GM18909 (cell line): ENCODE data around the gene KRTAP4-8.
"Not testable (repeated sequence)": the region's sequence is repeated elsewhere in the genome, so short reads cannot be mapped to it uniquely, and the experiment has no call there.

Source experiments
- ATAC-seq: cut with Tn5 transposase; IDR thresholded peaks from one replicate; pipeline ENCODE4 v1.9.1; 2021; ENCODE audit warnings: mild to moderate bottlenecking; ENCODE audit not compliant: unreplicated experiment, poor library complexity

Gene KRTAP4-8

GRCh38 chr17:41098042-41098441 is at the start of gene KRTAP4-8:
TSS of gene KRTAP4-8 (minus strand) at chr17:41098142. CDS start at chr17:41098084, 58 bp downstream.
- ATAC-seq: no peak

GRCh38 chr17:41145261-41145660 is 47.3 kb upstream of the KRTAP4-8 start:
- ATAC-seq: no peak

GRCh38 chr17:41144846-41145245 is 46.9 kb upstream of the KRTAP4-8 start:
- no peak for ATAC-seq

GRCh38 chr17:41141361-41141760 is 43.4 kb upstream of the KRTAP4-8 start:
- no peak for ATAC-seq

- ATAC-seq: no peak
These were observed 42.6 kb upstream of the KRTAP4-8 start, which contains the start of gene KRTAP4-6 for GRCh38 chr17:41140360-41141131. TSS of gene KRTAP4-6 (minus strand) at chr17:41140544. CDS start at chr17:41140487, 57 bp downstream.

GRCh38 chr17:41139865-41140264 is 41.9 kb upstream of the KRTAP4-8 start:
- not testable (repeated sequence) for ATAC-seq

GRCh38 chr17:41133880-41134735 is 36.2 kb upstream of the KRTAP4-8 start:
- ATAC-seq: no peak

- ATAC-seq: no peak
These were observed 34.0 kb upstream of the KRTAP4-8 start for GRCh38 chr17:41131979-41132378.

GRCh38 chr17:41127371-41127770 is 29.4 kb upstream of the KRTAP4-8 start:
- ATAC-seq: no peak

- no peak for ATAC-seq
These were observed 28.5 kb upstream of the KRTAP4-8 start for GRCh38 chr17:41126412-41126811.

- ATAC-seq: no peak
These were observed 27.1 kb upstream of the KRTAP4-8 start for GRCh38 chr17:41125064-41125463.

GRCh38 chr17:41123991-41124371 is 26.0 kb upstream of the KRTAP4-8 start, which contains the start of gene KRTAP4-12:
TSS of gene KRTAP4-12 (minus strand) at chr17:41124182. CDS start at chr17:41124122, 60 bp downstream.
- ATAC-seq: not testable (repeated sequence)

GRCh38 chr17:41123292-41123990 is 25.5 kb upstream of the KRTAP4-8 start:
- not testable (repeated sequence) for ATAC-seq

- ATAC-seq: no peak
These were observed 23.8 kb upstream of the KRTAP4-8 start for GRCh38 chr17:41121742-41122141.

GRCh38 chr17:41119696-41120690 is 22.1 kb upstream of the KRTAP4-8 start:
- not testable (repeated sequence) for ATAC-seq

GRCh38 chr17:41118721-41119120 is 20.8 kb upstream of the KRTAP4-8 start:
- ATAC-seq: no peak

- not testable (repeated sequence) for ATAC-seq
These were observed 20.0 kb upstream of the KRTAP4-8 start, which contains the start of gene KRTAP4-11 for GRCh38 chr17:41117846-41118386. TSS of gene KRTAP4-11 (minus strand) at chr17:41118373. CDS start at chr17:41118315, 58 bp downstream.

- ATAC-seq: no peak
These were observed 18.4 kb upstream of the KRTAP4-8 start for GRCh38 chr17:41116297-41116696.
